IPS DF 4.7 (cell line): ENCODE data around the gene TRO.

Experiments
- DNase-seq: peaks from one replicate; pipeline ENCODE4 v3.0.0-alpha.2; 2013; ENCODE audit warnings: low spot score; ENCODE audit errors: extremely low read depth

TRO gene

GRCh38 chrX:54950730-54951375, 30.2 kb downstream of the TRO start:
- DNase-seq = no peak

- no peak for DNase-seq
These were observed 41.1 kb downstream of the TRO start for GRCh38 chrX:54961750-54962149.

DNA sequence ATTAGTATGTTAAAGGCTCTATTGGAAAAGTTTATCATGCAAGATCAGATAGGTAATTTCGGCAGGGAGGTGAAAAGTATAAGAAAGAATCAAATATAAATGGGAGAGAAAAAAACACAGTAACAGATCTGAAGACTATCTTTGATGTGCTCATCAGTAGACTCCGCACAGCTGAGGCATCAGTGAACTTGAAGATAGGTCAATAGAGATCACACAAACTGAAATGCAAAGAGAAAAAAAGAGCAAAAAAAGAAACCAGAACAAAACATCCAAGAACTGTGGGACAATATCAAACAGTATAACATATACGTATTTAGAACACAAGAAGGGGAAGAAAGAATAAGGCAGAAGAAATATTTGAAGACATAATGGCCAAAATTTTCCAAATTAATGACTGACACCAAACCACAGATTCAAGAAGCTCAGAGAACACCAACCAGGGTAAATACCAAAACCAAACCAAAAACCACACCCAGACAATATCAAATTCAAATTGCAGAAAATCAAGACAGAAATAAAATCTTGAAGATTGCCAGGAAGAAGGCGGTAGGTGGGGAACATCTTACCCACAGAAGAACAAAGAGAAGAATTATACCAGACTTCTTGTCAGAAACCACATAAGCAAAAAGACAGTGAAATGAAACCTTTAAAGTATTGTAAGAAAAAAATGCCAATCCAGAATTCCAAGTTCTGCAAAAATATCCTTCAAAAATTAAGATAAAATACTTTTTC, 44.3 kb downstream of the TRO start:
- DNase-seq = no peak

GRCh38 chrX:54977387-54977786, 56.8 kb downstream of the TRO start:
- no peak for DNase-seq

DNA sequence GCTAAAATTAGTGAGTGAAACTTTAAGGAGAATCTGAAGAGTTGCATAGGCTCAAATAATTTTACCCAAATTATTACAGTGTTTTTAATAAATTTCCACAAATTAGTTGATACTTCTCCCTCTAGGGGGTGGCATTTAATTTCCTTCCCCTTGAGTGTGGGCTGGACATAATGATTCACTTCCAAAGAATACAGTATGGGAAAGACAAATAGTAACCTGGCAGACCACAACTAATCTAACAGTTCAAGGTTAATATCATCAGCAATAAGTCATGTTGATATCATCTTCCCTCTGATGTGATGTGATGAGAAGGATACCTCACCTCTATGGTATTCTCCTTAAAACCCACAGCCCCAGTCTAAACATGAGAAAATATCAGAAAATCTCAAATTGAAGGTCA, 57.8 kb downstream of the TRO start:
- DNase-seq = no peak

GRCh38 chrX:54979432-54979831, 58.8 kb downstream of the TRO start:
- no peak for DNase-seq

- no peak for DNase-seq
These were observed 59.7 kb downstream of the TRO start for GRCh38 chrX:54980334-54980733.
